Sigmoid colon (tissue), 7 donors: ENCODE measurements around the gene OPN3. TPM values are rescaled to one million over a fixed set of nuclear protein-coding genes. Genes with fewer than 3 reads are reported as not detected.

Experiments used
- DNase-seq: peaks from one replicate; pipeline ENCODE4 v3.0.0-alpha.2; 2019
- H3K27ac ChIP-seq, 4 donors: fragments of 200-600 bp; sonication (generic); one replicate each; pipeline ENCODE4 v1.5.1; 2016 to 2019; ENCODE audit warnings: mild to moderate bottlenecking in 1 of 4
- H3K27me3 ChIP-seq, 3 donors: fragments of 200-600 bp; sonication (generic); one replicate each; pipeline ENCODE4 v1.5.1; 2019; ENCODE audit warnings: mild to moderate bottlenecking in 1 of 3
- H3K36me3 ChIP-seq, 4 donors: fragments of 200-600 bp; sonication (generic); one replicate each; pipeline ENCODE4 v1.5.1; 2016 to 2019
- H3K4me1 ChIP-seq, 4 donors: fragments of 200-600 bp; sonication (generic); one replicate each; pipeline ENCODE4 v1.5.1; 2017 to 2019
- H3K4me3 ChIP-seq, 4 donors: fragments of 200-600 bp; sonication (generic); one replicate each; pipeline ENCODE4 v1.5.1; 2017 to 2019; ENCODE audit warnings: mild to moderate bottlenecking in 2 of 4, moderate library complexity in 1 of 4
- H3K9me3 ChIP-seq, 4 donors: fragments of 200-600 bp in 3 of 4; sonication (generic) in 3 of 4; one replicate each; pipeline versions ENCODE4 v1.5.1 to v1.6.1; 2013 to 2019
- CTCF ChIP-seq, 4 experiments: fragments of 450-650 bp in 3 of 4; fragments of 200-600 bp in 1 of 4; IDR thresholded peaks; one replicate each; pipeline ENCODE4 v1.5.1; 2016 to 2019; ENCODE audit warnings: antibody characterized with exemption in 4 of 4, mild to moderate bottlenecking in 3 of 4, moderate library complexity in 2 of 4
- EP300 ChIP-seq, 4 donors: sonication (generic); formaldehyde crosslinking; IDR thresholded peaks; one replicate each; pipeline ENCODE4 v1.6.1; 2017; ENCODE audit warnings: antibody characterized with exemption in 4 of 4
- POLR2A ChIP-seq, 2 donors: fragments of 450-650 bp; IDR thresholded peaks; one replicate each; pipeline ENCODE4 v1.6.1; 2016; ENCODE audit warnings: antibody characterized with exemption in 2 of 2, mild to moderate bottlenecking in 2 of 2, moderate library complexity in 2 of 2
- POLR2AphosphoS5 ChIP-seq, 4 donors: sonication (generic); formaldehyde crosslinking; IDR thresholded peaks; one replicate each; pipeline ENCODE4 v1.6.1; 2017; ENCODE audit warnings: antibody characterized with exemption in 4 of 4
- WGBS, 2 donors: extraction: QIAGEN DNeasy Blood & Tissue Kit; methylation state at CpG; one replicate each; pipeline ENCODE4 v1.1.7; 2013; 5-methylcytosine and 5-hydroxymethylcytosine counted together
- intact Hi-C: fragments of 100-400 bp; cut with DNase I; formaldehyde crosslinking; loops from one replicate; pipeline ENCODE4 v1.15.1; 2023
- polyA plus RNA-seq, 3 donors: library from polyadenylated mRNA; stranded (reverse); fragments of 200-250 nt; gene quantifications; one replicate each; pipeline ENCODE4 v1.2.3, GENCODE V29; 2013
- total RNA-seq, 4 donors: library from RNA; depleted of rRNA; stranded (reverse); fragments of >200 nt; gene quantifications; one replicate each; pipeline ENCODE4 v1.1.0, GENCODE V29; 2016
- donor health status: healthy with polysubstance abuse.
- donor health status: Bipolar disorder and iron deficiency.
- donor health status: healthy.

OPN3 gene
- total and polyA plus RNA-seq, 7 donors = 2.5 to 58.9 (median 12.8) TPM

- intact Hi-C loops = no loop called here
- Histone ChIP-seq H3K9me3 (no peaks in the 10 kb centered on the region), H3K27me3 (no peaks in the 10 kb centered on the region), H3K4me1 (peaks cover 0 to 37% (median 20%) of the 10 kb centered on the region in 4 donors), H3K27ac (no peak overlapping the region), H3K4me3 (no peak overlapping the region), H3K36me3 (peaks cover 0 to 7% (median 0%) of the 10 kb centered on the region in 4 donors)
- WGBS, 2 donors = 71 to 78% methylated on average over 5 of the region's 5 CpGs
- no peak for DNase-seq
- no peak for TF ChIP-seq POLR2A (IDR thresholded peaks at IDR 0.05)
- no peak for TF ChIP-seq POLR2AphosphoS5 (IDR thresholded peaks at IDR 0.05)
- no peak for TF ChIP-seq EP300 (IDR thresholded peaks at IDR 0.05)
- no peak for TF ChIP-seq CTCF (IDR thresholded peaks at IDR 0.05)
Measured at GRCh38 chr1:241638099-241638682, 2.0 kb downstream of the OPN3 start.

- Histone ChIP-seq H3K4me1 (peaks cover 0 to 37% (median 20%) of the 10 kb centered on the region in 4 donors), H3K9me3 (no peaks in the 10 kb centered on the region), H3K27ac (no peak overlapping the region), H3K27me3 (no peaks in the 10 kb centered on the region), H3K4me3 (no peak overlapping the region), H3K36me3 (peaks cover 0 to 7% (median 0%) of the 10 kb centered on the region in 4 donors)
- TF ChIP-seq CTCF (IDR thresholded peaks at IDR 0.05) = no peak
- TF ChIP-seq POLR2AphosphoS5 (IDR thresholded peaks at IDR 0.05) = no peak
- TF ChIP-seq POLR2A (IDR thresholded peaks at IDR 0.05) = no peak
- no peak for TF ChIP-seq EP300 (IDR thresholded peaks at IDR 0.05)
- no peak for DNase-seq
- intact Hi-C loops = no loop called here
- 89 to 91% methylated on average over 4 of the region's 4 CpGs for WGBS, 2 donors
Measured at GRCh38 chr1:241637604-241638003, 2.6 kb downstream of the OPN3 start.

- Histone ChIP-seq H3K27me3 (no peaks in the 10 kb centered on the region), H3K4me3 (no peak overlapping the region), H3K36me3 (peaks cover 0 to 7% (median 0%) of the 10 kb centered on the region in 4 donors), H3K4me1 (peaks cover 0 to 37% (median 20%) of the 10 kb centered on the region in 4 donors), H3K27ac (no peak overlapping the region), H3K9me3 (no peaks in the 10 kb centered on the region)
- TF ChIP-seq POLR2AphosphoS5 (IDR thresholded peaks at IDR 0.05) = no peak
- no peak for DNase-seq
- intact Hi-C loops = no loop called here
Measured at GRCh38 chr1:241637046-241637590, 3.1 kb downstream of the OPN3 start.

- peaks cover 0 to 7% (median 0%) of the 10 kb centered on the region in 4 donors for H3K36me3 ChIP-seq
- WGBS, 2 donors = 63 to 76% methylated on average over 1 of the region's 1 CpG
- H3K4me3 ChIP-seq = no peak overlapping the region
- H3K27ac ChIP-seq = no peak overlapping the region
- H3K27me3 ChIP-seq = no peaks in the 10 kb centered on the region
- H3K4me1 ChIP-seq = peaks cover 0 to 37% (median 20%) of the 10 kb centered on the region in 4 donors
- TF ChIP-seq EP300 (IDR thresholded peaks at IDR 0.05) (no peak), POLR2AphosphoS5 (IDR thresholded peaks at IDR 0.05) (no peak), POLR2A (IDR thresholded peaks at IDR 0.05) (no peak), CTCF (IDR thresholded peaks at IDR 0.05) (no peak)
- no peak for DNase-seq
- intact Hi-C loops = no loop called here
- no peaks in the 10 kb centered on the region for H3K9me3 ChIP-seq
Measured at GRCh38 chr1:241636291-241636690, 3.9 kb downstream of the OPN3 start.

GRCh38 chr1:241635556-241636152 is 4.5 kb downstream of the OPN3 start:
- Histone ChIP-seq H3K9me3 (no peaks in the 10 kb centered on the region), H3K27ac (no peak overlapping the region), H3K4me3 (no peak overlapping the region), H3K27me3 (no peaks in the 10 kb centered on the region), H3K36me3 (peaks cover 0 to 7% (median 0%) of the 10 kb centered on the region in 4 donors), H3K4me1 (peaks cover 0 to 33% (median 20%) of the 10 kb centered on the region in 4 donors)
- WGBS, 2 donors = 63 to 86% methylated on average over 4 of the region's 4 CpGs
- intact Hi-C loops = no loop called here
- DNase-seq = no peak
- TF ChIP-seq CTCF (IDR thresholded peaks at IDR 0.05) (no peak), EP300 (IDR thresholded peaks at IDR 0.05) (no peak), POLR2A (IDR thresholded peaks at IDR 0.05) (no peak), POLR2AphosphoS5 (IDR thresholded peaks at IDR 0.05) (no peak)
